ENCODE data around the gene ADAMTS13.

ADAMTS13 gene

GRCh38 chr9:133453651-133454050 is 31.5 kb downstream of the ADAMTS13 start:
- no peak for DNase-seq (ENCODE audit: low read depth)
- H3K4me3 ChIP-seq (ENCODE audit: low read depth, low read length) = no peak overlapping the region
- TF ChIP-seq, protein P1, sequence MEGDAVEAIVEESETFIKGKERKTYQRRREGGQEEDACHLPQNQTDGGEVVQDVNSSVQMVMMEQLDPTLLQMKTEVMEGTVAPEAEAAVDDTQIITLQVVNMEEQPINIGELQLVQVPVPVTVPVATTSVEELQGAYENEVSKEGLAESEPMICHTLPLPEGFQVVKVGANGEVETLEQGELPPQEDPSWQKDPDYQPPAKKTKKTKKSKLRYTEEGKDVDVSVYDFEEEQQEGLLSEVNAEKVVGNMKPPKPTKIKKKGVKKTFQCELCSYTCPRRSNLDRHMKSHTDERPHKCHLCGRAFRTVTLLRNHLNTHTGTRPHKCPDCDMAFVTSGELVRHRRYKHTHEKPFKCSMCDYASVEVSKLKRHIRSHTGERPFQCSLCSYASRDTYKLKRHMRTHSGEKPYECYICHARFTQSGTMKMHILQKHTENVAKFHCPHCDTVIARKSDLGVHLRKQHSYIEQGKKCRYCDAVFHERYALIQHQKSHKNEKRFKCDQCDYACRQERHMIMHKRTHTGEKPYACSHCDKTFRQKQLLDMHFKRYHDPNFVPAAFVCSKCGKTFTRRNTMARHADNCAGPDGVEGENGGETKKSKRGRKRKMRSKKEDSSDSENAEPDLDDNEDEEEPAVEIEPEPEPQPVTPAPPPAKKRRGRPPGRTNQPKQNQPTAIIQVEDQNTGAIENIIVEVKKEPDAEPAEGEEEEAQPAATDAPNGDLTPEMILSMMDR (IDR thresholded peaks at IDR 0.05; ENCODE audit: control insufficient read depth, extremely low read depth, insufficient read depth) = no peak

DNA sequence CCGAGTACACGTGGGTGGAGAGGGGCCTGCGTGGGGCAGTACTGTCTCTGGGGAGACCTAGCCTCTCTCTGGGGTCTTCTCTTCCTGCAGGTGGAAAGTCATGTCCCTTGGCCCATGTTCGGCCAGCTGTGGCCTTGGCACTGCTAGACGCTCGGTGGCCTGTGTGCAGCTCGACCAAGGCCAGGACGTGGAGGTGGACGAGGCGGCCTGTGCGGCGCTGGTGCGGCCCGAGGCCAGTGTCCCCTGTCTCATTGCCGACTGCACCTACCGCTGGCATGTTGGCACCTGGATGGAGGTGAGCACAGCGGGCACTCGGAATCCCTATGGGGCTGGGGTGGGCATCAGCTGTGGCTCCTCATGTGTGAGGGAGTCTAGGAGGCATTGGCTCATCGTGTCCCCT is 32.2 kb downstream of the ADAMTS13 start:
- no peak overlapping the region for H3K4me3 ChIP-seq (ENCODE audit: low read depth, low read length)
- TF ChIP-seq, protein P1 (IDR thresholded peaks at IDR 0.05; ENCODE audit: control insufficient read depth, extremely low read depth, insufficient read depth) = no peak
- no peak for DNase-seq (ENCODE audit: low read depth)

- no peak for DNase-seq (ENCODE audit: low read depth)
- TF ChIP-seq, protein P1 (IDR thresholded peaks at IDR 0.05; ENCODE audit: control insufficient read depth, extremely low read depth, insufficient read depth) = no peak
- H3K4me3 ChIP-seq (ENCODE audit: low read depth, low read length) = no peak overlapping the region
Observed at GRCh38 chr9:133454943-133455673, 32.9 kb downstream of the ADAMTS13 start.

DNA sequence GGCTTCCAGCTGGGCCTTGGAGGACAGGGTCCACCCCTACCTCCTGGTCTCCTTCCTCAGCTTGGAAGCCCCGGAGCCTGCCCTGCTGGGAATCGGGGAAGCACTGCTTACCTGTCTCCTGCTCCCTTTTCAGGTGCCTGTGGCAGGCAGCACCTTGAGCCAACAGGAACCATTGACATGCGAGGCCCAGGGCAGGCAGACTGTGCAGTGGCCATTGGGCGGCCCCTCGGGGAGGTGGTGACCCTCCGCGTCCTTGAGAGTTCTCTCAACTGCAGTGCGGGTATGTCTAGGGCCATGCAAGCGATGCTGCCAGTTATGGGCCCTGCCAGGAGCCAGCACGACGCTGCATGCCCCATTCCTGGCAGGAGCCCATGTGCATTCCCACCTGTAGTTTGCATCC is 33.8 kb downstream of the ADAMTS13 start:
- TF ChIP-seq, protein P1 (IDR thresholded peaks at IDR 0.05; ENCODE audit: control insufficient read depth, extremely low read depth, insufficient read depth) = no peak
- H3K4me3 ChIP-seq (ENCODE audit: low read depth, low read length) = no peak overlapping the region
- no peak for DNase-seq (ENCODE audit: low read depth)

- TF ChIP-seq, protein P1 (IDR thresholded peaks at IDR 0.05; ENCODE audit: control insufficient read depth, extremely low read depth, insufficient read depth) = no peak
- DNase-seq (ENCODE audit: low read depth) = no peak
Observed at GRCh38 chr9:133456409-133456808, 34.2 kb downstream of the ADAMTS13 start.

DNA sequence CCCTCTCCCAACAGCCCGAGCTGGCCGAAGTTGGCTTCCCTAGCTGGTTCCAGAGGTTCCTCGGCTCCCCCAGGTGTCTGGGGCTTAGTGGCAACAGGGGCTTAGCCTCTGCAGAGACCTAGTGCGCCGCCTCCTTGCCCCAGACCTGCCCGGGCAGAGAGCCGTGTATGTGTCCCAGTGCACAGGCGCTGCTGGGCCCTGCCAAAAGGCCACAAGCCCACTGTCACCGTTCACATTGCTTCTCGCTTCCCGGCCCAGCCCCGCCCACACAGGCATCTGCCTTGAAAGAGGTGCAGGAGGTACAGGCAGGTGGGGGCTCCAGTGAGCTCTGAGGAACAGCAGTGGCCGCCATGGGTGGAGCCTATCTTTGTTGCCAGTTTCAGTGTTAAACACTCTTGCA is 35.1 kb downstream of the ADAMTS13 start:
- H3K4me3 ChIP-seq (ENCODE audit: low read depth, low read length) = no peak overlapping the region
- TF ChIP-seq, protein P1 (IDR thresholded peaks at IDR 0.05; ENCODE audit: control insufficient read depth, extremely low read depth, insufficient read depth) = no peak
- no peak for DNase-seq (ENCODE audit: low read depth)

More at GRCh38 chr9:133456409-133456808, 34.2 kb downstream of the ADAMTS13 start:
- H3K4me3 ChIP-seq (ENCODE audit: low read depth, low read length) = no peak overlapping the region

GRCh38 chr9:133457748-133458147 is 35.6 kb downstream of the ADAMTS13 start:
- TF ChIP-seq, protein P1 (IDR thresholded peaks at IDR 0.05; ENCODE audit: control insufficient read depth, extremely low read depth, insufficient read depth) = no peak
- H3K4me3 ChIP-seq (ENCODE audit: low read depth, low read length) = no peak overlapping the region
- DNase-seq (ENCODE audit: low read depth) = no peak

Data from LNCaP clone FGC (cell line).